VCaP (cell line): ENCODE results near the gene SMYD1.

Experiments
- H3K27ac ChIP-seq: fragments of 450-650 bp; 2 replicates; pipeline ENCODE4 v1.5.1; 2017
- TF ChIP-seq, protein P1 (sequence below): fragments of 450-650 bp; conservative IDR thresholded peaks from 2 replicates; pipeline ENCODE4 v1.5.1; 2017; ENCODE audit warnings: mild to moderate bottlenecking, moderate library complexity

SMYD1 gene

DNA sequence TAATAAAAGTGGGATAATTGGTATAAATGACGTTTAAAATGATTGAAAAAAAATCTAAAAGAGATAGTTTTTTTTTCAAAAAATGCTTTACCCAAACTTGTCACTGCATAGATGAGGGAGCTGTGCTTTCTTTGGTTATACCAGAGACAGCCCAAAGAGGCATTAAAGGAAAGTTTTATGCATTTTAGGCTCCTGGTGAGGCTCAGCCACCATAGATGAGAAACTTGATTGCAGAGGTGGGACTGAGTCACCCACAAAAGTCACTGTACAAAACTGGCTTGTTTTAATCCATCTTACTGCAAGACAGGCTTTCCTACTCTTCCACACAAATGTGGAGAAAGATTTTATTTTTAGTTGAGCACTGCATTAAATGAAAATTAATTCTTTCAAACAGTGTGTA is 2.4 kb downstream of the SMYD1 start:
- TF ChIP-seq, protein P1, sequence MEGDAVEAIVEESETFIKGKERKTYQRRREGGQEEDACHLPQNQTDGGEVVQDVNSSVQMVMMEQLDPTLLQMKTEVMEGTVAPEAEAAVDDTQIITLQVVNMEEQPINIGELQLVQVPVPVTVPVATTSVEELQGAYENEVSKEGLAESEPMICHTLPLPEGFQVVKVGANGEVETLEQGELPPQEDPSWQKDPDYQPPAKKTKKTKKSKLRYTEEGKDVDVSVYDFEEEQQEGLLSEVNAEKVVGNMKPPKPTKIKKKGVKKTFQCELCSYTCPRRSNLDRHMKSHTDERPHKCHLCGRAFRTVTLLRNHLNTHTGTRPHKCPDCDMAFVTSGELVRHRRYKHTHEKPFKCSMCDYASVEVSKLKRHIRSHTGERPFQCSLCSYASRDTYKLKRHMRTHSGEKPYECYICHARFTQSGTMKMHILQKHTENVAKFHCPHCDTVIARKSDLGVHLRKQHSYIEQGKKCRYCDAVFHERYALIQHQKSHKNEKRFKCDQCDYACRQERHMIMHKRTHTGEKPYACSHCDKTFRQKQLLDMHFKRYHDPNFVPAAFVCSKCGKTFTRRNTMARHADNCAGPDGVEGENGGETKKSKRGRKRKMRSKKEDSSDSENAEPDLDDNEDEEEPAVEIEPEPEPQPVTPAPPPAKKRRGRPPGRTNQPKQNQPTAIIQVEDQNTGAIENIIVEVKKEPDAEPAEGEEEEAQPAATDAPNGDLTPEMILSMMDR: no peak
- H3K27ac ChIP-seq: no peak overlapping the region

DNA sequence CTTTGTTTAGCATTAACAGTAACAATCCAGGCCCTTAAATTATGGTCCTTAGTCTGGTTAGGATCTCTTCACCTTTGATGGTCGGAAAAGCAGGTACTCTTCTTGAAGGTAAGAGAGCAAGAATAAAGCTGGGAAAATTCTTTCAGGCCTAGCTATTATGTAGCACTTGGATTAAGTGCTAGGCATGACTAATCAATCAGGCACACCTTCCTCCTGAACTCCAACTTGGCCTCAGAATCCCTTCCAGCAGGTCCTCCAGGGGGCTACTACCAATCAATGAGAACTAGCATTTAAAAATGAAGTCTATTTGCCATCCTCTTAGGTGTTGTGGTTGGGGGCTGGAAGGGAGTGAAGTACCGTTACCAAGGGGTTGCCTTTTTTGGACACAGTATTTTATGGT is 3.7 kb downstream of the SMYD1 start:
- no peak overlapping the region for H3K27ac ChIP-seq
- TF ChIP-seq, protein P1: no peak

DNA sequence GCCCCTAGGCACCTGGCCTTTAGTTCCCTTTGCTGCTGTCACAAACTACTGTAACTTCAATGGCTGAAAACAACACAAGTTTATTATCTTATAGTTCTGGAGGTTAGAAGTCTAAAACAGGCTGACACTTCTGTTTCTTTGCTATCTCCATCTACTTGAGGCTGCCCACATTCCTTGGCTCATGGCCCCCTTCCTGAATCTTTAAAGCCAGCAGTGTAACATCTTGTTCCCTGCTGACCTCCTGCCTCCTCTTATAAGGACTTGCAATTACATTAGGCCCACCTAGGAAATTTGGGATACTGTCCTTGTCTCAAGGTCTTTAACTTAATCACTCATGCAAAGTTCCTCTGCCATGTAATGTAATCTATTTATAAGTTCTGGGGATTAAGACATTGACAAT is 6.5 kb downstream of the SMYD1 start:
- TF ChIP-seq, protein P1: no peak

DNA sequence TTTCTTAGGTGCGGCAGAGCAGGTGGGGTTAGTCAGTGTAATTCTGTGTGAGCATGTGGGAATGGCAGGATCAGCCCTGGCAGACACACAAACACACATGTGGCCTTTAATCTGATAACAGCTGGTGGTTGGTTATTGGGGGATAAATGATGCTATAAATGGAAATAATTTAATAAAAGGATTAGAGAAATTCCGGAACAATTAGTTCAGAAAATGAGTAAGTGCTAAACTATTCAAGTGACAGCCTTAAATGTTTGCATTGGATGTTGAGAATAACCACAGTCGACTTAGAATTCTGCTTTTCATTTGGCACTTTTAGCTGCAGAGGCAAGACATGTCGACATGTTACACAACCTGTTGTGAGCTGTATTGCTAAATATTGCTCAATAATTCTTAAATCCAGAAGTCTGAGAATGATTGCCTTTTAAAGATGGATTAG is 7.2 kb downstream of the SMYD1 start:
- H3K27ac ChIP-seq: no peak overlapping the region
- TF ChIP-seq, protein P1: no peak

More for the DNA sequence above, 6.5 kb downstream of the SMYD1 start:
- H3K27ac ChIP-seq: no peak overlapping the region

DNA sequence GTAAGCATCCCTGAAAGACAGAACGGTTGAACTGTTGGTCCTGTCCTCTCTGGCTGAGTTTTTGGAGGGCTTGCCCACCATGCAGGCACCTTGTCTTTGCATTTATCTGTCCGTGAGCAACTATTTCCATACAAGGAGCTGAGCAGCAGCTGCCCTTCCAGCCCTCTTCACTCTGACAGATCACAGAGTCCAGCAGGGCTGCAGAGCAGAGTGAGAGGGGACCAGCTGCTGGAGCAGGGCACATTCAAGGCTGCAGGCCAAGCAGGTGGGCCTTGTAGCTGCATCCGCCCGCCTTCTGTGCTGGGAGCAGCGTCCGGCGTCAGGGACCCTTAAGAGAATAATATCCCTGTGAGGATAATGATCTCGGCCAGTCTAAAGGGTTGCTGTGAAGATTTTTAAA is 9.5 kb downstream of the SMYD1 start:
- TF ChIP-seq, protein P1: no peak

DNA sequence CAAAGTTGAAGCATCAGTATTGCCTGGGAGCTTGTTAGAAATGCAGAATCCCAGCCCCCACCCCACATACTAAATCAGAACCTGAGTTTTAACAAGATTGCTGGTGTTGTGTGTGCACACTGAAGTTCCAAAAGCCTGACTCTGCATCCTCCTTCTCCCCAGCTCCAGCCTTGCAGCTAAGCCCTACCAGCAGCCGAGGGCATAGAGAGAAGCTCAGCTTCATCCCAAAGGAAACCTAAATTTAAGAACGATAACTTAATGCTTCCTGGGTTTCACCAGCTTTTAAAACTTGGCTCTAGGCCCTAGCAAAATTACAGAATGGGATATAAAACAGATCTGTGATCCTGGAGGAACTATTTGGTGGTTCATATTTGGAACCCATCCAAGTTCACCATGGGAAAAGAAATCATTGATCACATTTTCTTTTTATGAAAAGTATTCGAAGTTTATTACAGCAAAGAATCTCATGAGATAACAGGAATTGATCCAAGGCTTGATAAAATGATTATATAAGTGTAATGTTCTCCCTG is 11.1 kb downstream of the SMYD1 start:
- no peak overlapping the region for H3K27ac ChIP-seq
- TF ChIP-seq, protein P1: no peak

More for the DNA sequence above, 9.5 kb downstream of the SMYD1 start:
- no peak overlapping the region for H3K27ac ChIP-seq

DNA sequence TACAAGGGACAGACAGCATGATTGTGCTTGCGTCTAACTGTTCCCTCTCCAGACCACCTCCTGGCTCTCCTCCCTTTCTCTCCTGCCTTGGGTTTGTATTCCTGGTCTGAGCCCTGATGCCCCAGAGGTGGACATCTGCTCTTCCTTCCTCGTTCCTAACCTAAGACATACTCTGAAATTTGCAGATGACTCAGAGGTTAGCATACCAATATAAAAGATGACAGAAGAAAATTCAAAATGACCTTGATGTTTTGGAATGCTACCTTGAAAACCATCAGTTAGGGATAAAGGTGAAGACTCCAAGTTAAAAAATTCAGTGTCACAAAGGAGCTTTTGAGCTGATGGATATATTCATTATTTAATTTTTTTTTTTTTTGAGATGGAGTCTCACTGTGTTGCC is 12.9 kb downstream of the SMYD1 start:
- H3K27ac ChIP-seq: no peak overlapping the region
- TF ChIP-seq, protein P1: no peak
